SU-DHL-6 (cell line): ENCODE measurements around the gene TBC1D23.

Source experiments
- H2AFZ ChIP-seq: fragments of 200-600 bp; sonication (generic); 2 replicates; pipeline ENCODE4 v1.6.1; 2014; ENCODE audit warnings: low read depth, mild to moderate bottlenecking, moderate library complexity, mixed read lengths, antibody characterized with exemption, low read length; ENCODE audit not compliant: severe bottlenecking
- H3F3A ChIP-seq: fragments of 200-600 bp; shearing (Covaris generic); 2 replicates; pipeline ENCODE4 v1.6.0; 2016; ENCODE audit warnings: antibody characterized with exemption, mild to moderate bottlenecking; ENCODE audit not compliant: insufficient read depth
- H3K27ac ChIP-seq: fragments of 200-600 bp; sonication (generic); 2 replicates; pipeline ENCODE4 v1.5.1; 2016; ENCODE audit warnings: low read depth, mild to moderate bottlenecking, low read length, moderate library complexity, mixed read lengths
- H3K27me3 ChIP-seq: fragments of 200-600 bp; sonication (generic), shearing (Covaris generic); 2 replicates; pipeline ENCODE4 v1.6.0; 2014; ENCODE audit warnings: mild to moderate bottlenecking, low read length
- H3K36me3 ChIP-seq: fragments of 200-600 bp; sonication (generic); 2 replicates; pipeline ENCODE4 v1.6.1; 2014; ENCODE audit warnings: mild to moderate bottlenecking, low read length, mixed read lengths
- H3K4me2 ChIP-seq: fragments of 300-600, 200-600 bp; shearing (Covaris generic), sonication (generic); 2 replicates; pipeline ENCODE4 v1.6.0; 2014; ENCODE audit warnings: low read length, low read depth, mild to moderate bottlenecking; ENCODE audit not compliant: poor library complexity, severe bottlenecking
- H3K4me3 ChIP-seq: fragments of 200-600 bp; sonication (generic); 2 replicates; pipeline ENCODE4 v1.5.1; 2014; ENCODE audit warnings: antibody characterized with exemption, low read length, mild to moderate bottlenecking, mixed read lengths; ENCODE audit not compliant: insufficient read depth, poor library complexity, severe bottlenecking
- H3K79me2 ChIP-seq: fragments of 200-600 bp; sonication (generic); 2 replicates; pipeline ENCODE4 v1.6.1; 2014; ENCODE audit warnings: mild to moderate bottlenecking, low read length, moderate library complexity; ENCODE audit not compliant: insufficient read depth
- H3K9ac ChIP-seq: fragments of 200-600 bp; sonication (generic); 2 replicates; pipeline ENCODE4 v1.7.0; 2014; ENCODE audit warnings: mild to moderate bottlenecking, low read length
- H3K9me2 ChIP-seq: fragments of 200-600 bp; sonication (generic); replicated peaks from 2 replicates; pipeline ENCODE4 v1.6.1; 2014; ENCODE audit warnings: low read length; ENCODE audit not compliant: insufficient read depth
- H3K9me3 ChIP-seq: fragments of 200-600 bp; sonication (generic); 2 replicates; pipeline ENCODE4 v1.6.1; 2014; ENCODE audit warnings: low read length, mixed read lengths; ENCODE audit not compliant: insufficient read depth
- H4K20me1 ChIP-seq: fragments of 200-600 bp; sonication (generic); 2 replicates; pipeline ENCODE4 v1.6.1; 2014; ENCODE audit warnings: low read depth, mild to moderate bottlenecking, antibody characterized with exemption, low read length, moderate library complexity, mixed read lengths
- CTCF ChIP-seq: fragments of 200-600 bp; sonication (generic); IDR thresholded peaks from one replicate; pipeline ENCODE4 v1.5.1; 2017; ENCODE audit warnings: antibody characterized with exemption, mild to moderate bottlenecking, low read length, moderate library complexity; ENCODE audit not compliant: insufficient read depth, poor library complexity, severe bottlenecking
- EZH2phosphoT487 ChIP-seq: fragments of 200-600 bp; sonication (generic), shearing (Covaris generic); conservative IDR thresholded peaks from 2 replicates; pipeline ENCODE4 v1.6.1; 2018; ENCODE audit warnings: mild to moderate bottlenecking, antibody characterized with exemption, low read length, moderate library complexity, mixed read lengths

TBC1D23 gene

GRCh38 chr3:100269001-100269400, 8.2 kb downstream of the TBC1D23 start:
- no peaks in the 10 kb centered on the region for H3K36me3 ChIP-seq
- no peaks in the 10 kb centered on the region for H3K27me3 ChIP-seq
- H2AFZ ChIP-seq, result no peak overlapping the region
- TF ChIP-seq EZH2phosphoT487 (no peak), CTCF (no peak)
- H3F3A ChIP-seq, result 0 out of 2 replicates have a peak, but pooled peaks cover 1% of the 10 kb centered on the region
- H3K9ac ChIP-seq, result no peak overlapping the region
- H3K27ac ChIP-seq, result no peak overlapping the region
- no peak overlapping the region for H3K4me3 ChIP-seq
- no peak overlapping the region for H3K4me2 ChIP-seq
- H3K9me2 ChIP-seq, result no peaks in the 10 kb centered on the region
- H4K20me1 ChIP-seq, result peaks cover 4% of the 10 kb centered on the region; the same call in 1 of the 2 replicates
- no peaks in the 10 kb centered on the region for H3K9me3 ChIP-seq
- peaks cover 36% of the 10 kb centered on the region for H3K79me2 ChIP-seq

- no peaks in the 10 kb centered on the region for H3K9me2 ChIP-seq
- H3K79me2 ChIP-seq, result peaks cover 31% of the 10 kb centered on the region
- no peak overlapping the region for H3K4me3 ChIP-seq
- TF ChIP-seq EZH2phosphoT487 (no peak), CTCF (no peak)
- H3K9ac ChIP-seq, result no peak overlapping the region
- H3K36me3 ChIP-seq, result no peaks in the 10 kb centered on the region
- no peaks in the 10 kb centered on the region for H3K9me3 ChIP-seq
- no peak overlapping the region for H3K4me2 ChIP-seq
- H3K27me3 ChIP-seq, result no peaks in the 10 kb centered on the region
- no peak overlapping the region for H2AFZ ChIP-seq
- H3F3A ChIP-seq, result 0 out of 2 replicates have a peak, but pooled peaks cover 3% of the 10 kb centered on the region
- peaks cover 4% of the 10 kb centered on the region; the same call in 1 of the 2 replicates for H4K20me1 ChIP-seq
- H3K27ac ChIP-seq, result no peak overlapping the region
Measured at GRCh38 chr3:100269410-100270214, 8.8 kb downstream of the TBC1D23 start.

- H4K20me1 ChIP-seq, result peaks cover 4% of the 10 kb centered on the region; the same call in 1 of the 2 replicates
- TF ChIP-seq EZH2phosphoT487 (no peak), CTCF (no peak)
- 0 out of 2 replicates have a peak, but pooled peaks cover 3% of the 10 kb centered on the region for H3F3A ChIP-seq
- no peaks in the 10 kb centered on the region for H3K9me2 ChIP-seq
- no peak overlapping the region for H3K9ac ChIP-seq
- no peak overlapping the region for H3K27ac ChIP-seq
- H3K79me2 ChIP-seq, result peaks cover 29% of the 10 kb centered on the region
- H3K9me3 ChIP-seq, result no peaks in the 10 kb centered on the region
- no peak overlapping the region for H2AFZ ChIP-seq
- H3K36me3 ChIP-seq, result no peaks in the 10 kb centered on the region
- no peak overlapping the region for H3K4me3 ChIP-seq
- no peaks in the 10 kb centered on the region for H3K27me3 ChIP-seq
- no peak overlapping the region for H3K4me2 ChIP-seq
Measured at GRCh38 chr3:100270215-100270583, 9.4 kb downstream of the TBC1D23 start.
